Epithelial cell of alveolus of lung (primary cell): ENCODE results near the gene NGRN. TPM values are rescaled to one million over a fixed set of nuclear protein-coding genes. Genes with fewer than 3 reads are reported as not detected.

Experiments used
- total RNA-seq: library from RNA; depleted of rRNA; stranded (reverse); fragments of >200 nt; gene quantifications from 2 replicates; pipeline ENCODE4 v1.2.1, GENCODE V29; 2015

Gene NGRN
- total RNA-seq: 41.3 and 78.0 TPM in 2 replicates

GRCh38 chr15:90265271-90266060 lies at the start of gene NGRN:
Gene NGRN (plus strand): TSS chr15:90265672. CDS start chr15:90265713, 41 bp downstream.

GRCh38 chr15:90233387-90234095 lies 31.9 kb upstream of the NGRN start, which contains the start of gene CIB1:
Gene CIB1 (minus strand): TSS chr15:90233941. CDS start chr15:90233885, 56 bp downstream.

GRCh38 chr15:90234096-90234988 lies 31.1 kb upstream of the NGRN start, which contains the start of gene GDPGP1:
Gene GDPGP1 (plus strand): TSS chr15:90234209. CDS start chr15:90240909, 6,700 bp downstream.

GRCh38 chr15:90249203-90249863 lies 16.1 kb upstream of the NGRN start, which contains the start of gene TTLL13:
Gene TTLL13 (plus strand): TSS chr15:90249556. CDS start chr15:90250631, 1,075 bp downstream.

Other genes with a start within 250 kb of the NGRN start
- gene IDH2, start 163.2 kb upstream of the NGRN start, total RNA-seq: 68.2 and 100 TPM in 2 replicates
- 17.8 and 46.1 TPM in 2 replicates for gene SEMA4B, start 64.3 kb upstream of the NGRN start, total RNA-seq
- gene CIB1, start 31.7 kb upstream of the NGRN start, total RNA-seq: 20.0 and 41.6 TPM in 2 replicates
- 1.0 and 5.8 TPM in 2 replicates for gene GDPGP1, start 31.5 kb upstream of the NGRN start, total RNA-seq
- 0.08 TPM in 1 of 2 replicates, not detected in the other for gene TTLL13, start 16.1 kb upstream of the NGRN start, total RNA-seq
- gene ZNF774, start 86.6 kb downstream of the NGRN start, total RNA-seq: 0.16 and 0.91 TPM in 2 replicates
- gene IQGAP1, start 122.6 kb downstream of the NGRN start, total RNA-seq: 83.2 and 138 TPM in 2 replicates